Dendritic cell treated with granulocyte-macrophage colony-stimulating factor and Interleukin-4, amounts not matched to agents 40 ng/mL and 50 ng/mL, for 4 days (primary cell): ENCODE data around the gene ABLIM3.

Experiments used
- H3K27ac Mint-ChIP-seq: one replicate; pipeline ENCODE4 v1.8.0; 2022; ENCODE audit warnings: mild to moderate bottlenecking, mixed read lengths
- H3K27me3 Mint-ChIP-seq: one replicate; pipeline ENCODE4 v1.8.0; 2022; ENCODE audit warnings: mild to moderate bottlenecking, mixed read lengths
- H3K36me3 Mint-ChIP-seq: one replicate; pipeline ENCODE4 v1.8.0; 2022; ENCODE audit warnings: low read depth, mixed read lengths
- H3K4me1 Mint-ChIP-seq: one replicate; pipeline ENCODE4 v1.8.0; 2022; ENCODE audit warnings: low read depth, mixed read lengths
- H3K4me3 Mint-ChIP-seq: one replicate; pipeline ENCODE4 v1.8.0; 2022; ENCODE audit warnings: mild to moderate bottlenecking, moderate library complexity, mixed read lengths
- H3K9me3 Mint-ChIP-seq: one replicate; pipeline ENCODE4 v1.8.0; 2022; ENCODE audit warnings: mixed read lengths
- intact Hi-C: fragments of 100-400 bp; cut with micrococcal nuclease; formaldehyde crosslinking; loops from one replicate; pipeline ENCODE4 v1.15.0; 2022

The ABLIM3 gene

GRCh38 chr5:149140197-149141002, 893 bp upstream of the ABLIM3 start:
- Mint-ChIP-seq H3K9me3 (no peaks in the 10 kb centered on the region), H3K36me3 (no peaks in the 10 kb centered on the region), H3K27me3 (peaks cover 14% of the 10 kb centered on the region), H3K4me1 (peaks cover 13% of the 10 kb centered on the region), H3K27ac (no peak overlapping the region), H3K4me3 (no peak overlapping the region)
- intact Hi-C loops, result loop anchor here (1.0 to 2.0 kb wide), 2 partner anchors 89 to 128 kb away; no protein-coding TSS in a partner anchor

DNA sequence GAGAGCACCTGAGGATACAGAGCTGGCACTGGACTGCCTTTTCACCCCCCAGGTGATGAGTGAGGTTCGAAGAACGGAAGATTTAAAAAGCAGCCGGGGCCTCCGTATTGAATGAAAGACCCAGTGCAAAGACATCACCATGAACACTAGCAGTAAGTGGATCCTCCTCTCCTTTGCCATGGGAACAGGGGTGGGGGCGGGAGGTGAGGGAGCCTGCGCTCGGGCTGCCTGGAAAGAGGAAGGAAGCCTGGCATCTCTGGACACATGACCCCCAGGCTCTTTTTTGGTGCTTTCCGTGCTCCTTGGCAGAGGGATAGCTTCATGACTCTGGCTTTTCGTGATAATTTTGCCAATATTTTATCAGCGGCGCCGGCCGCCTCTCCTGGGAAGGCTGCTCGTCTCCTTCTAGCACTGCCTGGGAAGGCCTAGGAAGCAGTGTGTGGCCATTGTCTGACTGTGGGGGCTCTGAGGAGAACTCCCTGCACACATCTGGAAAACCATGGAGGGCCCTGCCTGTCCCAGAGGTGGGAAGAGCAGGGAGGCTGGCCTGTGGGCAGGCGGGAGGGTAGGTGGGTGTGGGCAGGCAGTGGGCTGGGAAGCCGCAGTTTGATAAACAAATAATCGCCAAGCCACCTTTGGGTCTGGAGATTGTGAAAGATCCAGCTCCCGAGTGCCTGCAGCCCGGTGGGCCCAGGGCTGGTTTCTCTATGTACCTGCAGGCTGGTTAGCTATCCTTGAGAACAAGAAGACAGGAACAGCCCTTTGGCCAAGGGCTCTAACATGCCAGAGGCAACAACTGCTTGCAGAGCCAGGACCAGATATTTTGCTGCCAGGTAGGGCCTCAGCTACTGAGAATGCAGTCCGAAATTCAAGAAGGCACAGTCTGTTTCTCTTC, 911 bp downstream of the ABLIM3 start:
- Mint-ChIP-seq H3K9me3 (no peaks in the 10 kb centered on the region), H3K27me3 (peaks cover 20% of the 10 kb centered on the region), H3K4me1 (peaks cover 9% of the 10 kb centered on the region), H3K36me3 (no peaks in the 10 kb centered on the region), H3K27ac (no peak overlapping the region), H3K4me3 (peak overlapping the region; percentile 56)
- intact Hi-C loops, result loop anchor here (1.0 to 2.0 kb wide), 2 partner anchors 87 to 127 kb away; no protein-coding TSS in a partner anchor

GRCh38 chr5:149143470-149143869, 2.2 kb downstream of the ABLIM3 start:
- Mint-ChIP-seq H3K4me1 (peaks cover 9% of the 10 kb centered on the region), H3K27me3 (peaks cover 20% of the 10 kb centered on the region), H3K4me3 (no peak overlapping the region), H3K27ac (no peak overlapping the region), H3K9me3 (no peaks in the 10 kb centered on the region), H3K36me3 (no peaks in the 10 kb centered on the region)
- intact Hi-C loops, result no loop called here

DNA sequence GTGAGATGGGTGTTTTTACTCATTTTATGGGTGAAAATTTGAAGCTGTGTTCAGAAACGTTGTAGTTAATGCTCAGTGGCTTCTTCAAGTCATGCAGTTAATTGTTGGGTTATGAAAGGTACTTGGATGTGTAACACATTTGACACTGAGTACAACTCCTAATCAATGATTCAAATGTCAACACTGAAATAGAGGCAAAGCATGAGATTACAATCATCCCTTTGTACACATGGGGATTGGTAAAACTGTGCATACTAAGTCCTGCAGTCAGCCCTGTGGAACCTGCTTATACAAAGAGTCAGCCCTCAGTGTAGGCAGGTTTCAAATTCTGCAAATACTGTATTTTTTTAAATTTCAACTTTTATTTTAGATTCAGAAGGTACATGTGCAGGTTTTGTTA, 3.3 kb downstream of the ABLIM3 start:
- Mint-ChIP-seq H3K27ac (no peak overlapping the region), H3K4me3 (no peak overlapping the region), H3K36me3 (no peaks in the 10 kb centered on the region), H3K27me3 (peaks cover 20% of the 10 kb centered on the region), H3K4me1 (peaks cover 9% of the 10 kb centered on the region), H3K9me3 (no peaks in the 10 kb centered on the region)
- intact Hi-C loops, result no loop called here

DNA sequence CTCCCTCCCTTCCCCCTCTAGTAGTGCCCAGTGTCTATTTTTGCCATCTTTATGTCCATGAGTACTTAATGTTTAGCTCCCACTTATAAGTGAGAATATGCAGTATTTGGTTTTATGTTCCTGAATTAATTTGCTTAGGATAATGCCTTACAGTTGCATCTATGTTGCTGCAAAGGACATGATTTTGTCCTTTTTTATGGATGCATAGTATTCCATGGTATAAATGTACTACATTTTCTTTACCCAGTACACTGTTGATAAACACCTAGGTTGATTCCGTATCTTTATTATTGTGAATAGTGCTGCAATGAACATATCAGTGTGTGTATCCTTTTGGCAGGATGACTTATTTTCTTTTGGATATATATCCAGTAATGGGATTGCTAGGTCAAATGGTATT, 3.8 kb downstream of the ABLIM3 start:
- Mint-ChIP-seq H3K36me3 (no peaks in the 10 kb centered on the region), H3K4me1 (peaks cover 13% of the 10 kb centered on the region), H3K9me3 (no peaks in the 10 kb centered on the region), H3K27me3 (peaks cover 20% of the 10 kb centered on the region), H3K4me3 (no peak overlapping the region), H3K27ac (no peak overlapping the region)
- intact Hi-C loops, result no loop called here

DNA sequence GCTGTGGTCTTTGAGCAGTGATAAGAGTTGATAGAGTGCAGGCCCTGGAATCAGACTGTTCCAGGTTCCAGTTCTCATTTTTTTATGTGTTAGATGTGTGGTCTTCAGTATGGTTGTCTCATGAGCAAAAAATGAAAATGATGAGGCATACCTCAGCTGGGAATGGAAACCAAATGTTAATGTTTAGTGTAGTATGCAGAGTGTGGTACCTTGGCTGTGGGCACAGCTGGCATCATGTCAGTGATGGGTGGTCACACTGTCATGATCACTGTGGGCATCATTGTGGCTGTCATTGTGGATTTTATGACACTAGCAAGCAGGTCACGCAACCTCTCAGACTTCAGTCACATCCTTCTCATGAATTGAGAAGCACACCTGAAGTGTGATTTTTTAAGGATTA, 6.4 kb downstream of the ABLIM3 start:
- H3K36me3 Mint-ChIP-seq, result no peaks in the 10 kb centered on the region
- H3K27me3 Mint-ChIP-seq, result peaks cover 8% of the 10 kb centered on the region
- intact Hi-C loops, result no loop called here
- no peak overlapping the region for H3K4me3 Mint-ChIP-seq
- no peak overlapping the region for H3K27ac Mint-ChIP-seq
- peaks cover 7% of the 10 kb centered on the region for H3K4me1 Mint-ChIP-seq
- no peaks in the 10 kb centered on the region for H3K9me3 Mint-ChIP-seq

DNA sequence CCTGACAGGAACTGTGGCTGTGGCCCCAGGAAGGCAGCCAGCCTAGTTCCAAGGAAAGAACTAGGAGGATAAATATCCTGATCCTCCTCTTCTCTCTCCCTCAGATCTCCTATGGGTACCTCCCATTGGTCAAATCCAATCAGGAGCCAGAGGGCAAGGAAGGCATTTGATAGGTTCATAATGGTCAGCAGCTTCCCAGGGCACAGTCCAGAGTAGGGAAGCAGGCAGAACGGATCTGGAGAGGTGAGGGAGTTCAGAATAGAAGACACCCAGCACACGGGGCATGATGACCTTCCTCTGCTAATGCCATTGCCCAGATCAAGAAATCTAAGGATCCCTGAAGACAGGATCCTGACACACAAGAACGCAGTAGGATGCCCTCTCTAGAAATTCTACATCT, 8.6 kb downstream of the ABLIM3 start:
- no peak overlapping the region for H3K4me3 Mint-ChIP-seq
- H3K36me3 Mint-ChIP-seq, result no peaks in the 10 kb centered on the region
- intact Hi-C loops, result no loop called here
- peaks cover 30% of the 10 kb centered on the region for H3K4me1 Mint-ChIP-seq
- H3K27me3 Mint-ChIP-seq, result peaks cover 6% of the 10 kb centered on the region
- H3K9me3 Mint-ChIP-seq, result no peaks in the 10 kb centered on the region
- H3K27ac Mint-ChIP-seq, result no peak overlapping the region

- H3K9me3 Mint-ChIP-seq, result no peaks in the 10 kb centered on the region
- H3K4me3 Mint-ChIP-seq, result no peak overlapping the region
- H3K4me1 Mint-ChIP-seq, result peaks cover 35% of the 10 kb centered on the region
- H3K36me3 Mint-ChIP-seq, result no peaks in the 10 kb centered on the region
- intact Hi-C loops, result no loop called here
- H3K27me3 Mint-ChIP-seq, result peaks cover 6% of the 10 kb centered on the region
- no peak overlapping the region for H3K27ac Mint-ChIP-seq
These were observed 9.2 kb downstream of the ABLIM3 start for GRCh38 chr5:149150457-149150856.

GRCh38 chr5:149151717-149152116, 10.4 kb downstream of the ABLIM3 start:
- Mint-ChIP-seq H3K4me3 (no peak overlapping the region), H3K27me3 (no peaks in the 10 kb centered on the region), H3K27ac (no peak overlapping the region), H3K36me3 (no peaks in the 10 kb centered on the region), H3K4me1 (peaks cover 36% of the 10 kb centered on the region), H3K9me3 (no peaks in the 10 kb centered on the region)
- intact Hi-C loops, result no loop called here

- H3K9me3 Mint-ChIP-seq, result no peaks in the 10 kb centered on the region
- no peaks in the 10 kb centered on the region for H3K27me3 Mint-ChIP-seq
- intact Hi-C loops, result no loop called here
- H3K27ac Mint-ChIP-seq, result no peak overlapping the region
- H3K4me3 Mint-ChIP-seq, result no peak overlapping the region
- no peaks in the 10 kb centered on the region for H3K36me3 Mint-ChIP-seq
- peaks cover 36% of the 10 kb centered on the region for H3K4me1 Mint-ChIP-seq
These were observed 11.0 kb downstream of the ABLIM3 start for GRCh38 chr5:149152317-149152746.

DNA sequence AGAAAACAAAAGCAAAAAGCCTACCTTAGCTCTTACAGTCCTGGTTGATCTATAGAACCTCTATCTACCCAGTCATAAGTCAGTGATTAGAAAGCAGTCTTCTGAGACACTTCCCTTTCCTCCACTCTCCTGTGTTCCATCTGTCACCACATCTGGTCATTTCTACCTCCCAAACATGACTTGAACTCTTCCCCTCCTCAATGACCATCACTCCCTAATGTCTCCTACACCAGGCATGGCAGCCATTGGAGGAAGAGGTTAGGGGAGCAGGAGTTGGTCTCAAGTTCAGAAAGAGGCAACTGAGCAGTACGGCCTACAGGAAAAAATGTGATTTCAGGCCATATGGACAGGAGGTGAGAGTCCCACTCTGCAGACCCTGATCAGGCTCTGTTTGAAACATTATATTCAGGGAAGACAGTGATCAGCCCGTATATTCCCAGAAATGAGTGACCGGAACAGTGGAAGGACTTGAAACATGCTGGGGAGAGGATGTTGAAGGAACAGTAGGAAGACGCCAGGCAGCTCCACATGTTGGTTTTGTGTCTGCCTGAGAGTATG, 12.0 kb downstream of the ABLIM3 start:
- intact Hi-C loops, result no loop called here
- no peaks in the 10 kb centered on the region for H3K27me3 Mint-ChIP-seq
- H3K9me3 Mint-ChIP-seq, result no peaks in the 10 kb centered on the region
- no peak overlapping the region for H3K4me3 Mint-ChIP-seq
- no peaks in the 10 kb centered on the region for H3K36me3 Mint-ChIP-seq
- H3K4me1 Mint-ChIP-seq, result peaks cover 36% of the 10 kb centered on the region
- H3K27ac Mint-ChIP-seq, result no peak overlapping the region

DNA sequence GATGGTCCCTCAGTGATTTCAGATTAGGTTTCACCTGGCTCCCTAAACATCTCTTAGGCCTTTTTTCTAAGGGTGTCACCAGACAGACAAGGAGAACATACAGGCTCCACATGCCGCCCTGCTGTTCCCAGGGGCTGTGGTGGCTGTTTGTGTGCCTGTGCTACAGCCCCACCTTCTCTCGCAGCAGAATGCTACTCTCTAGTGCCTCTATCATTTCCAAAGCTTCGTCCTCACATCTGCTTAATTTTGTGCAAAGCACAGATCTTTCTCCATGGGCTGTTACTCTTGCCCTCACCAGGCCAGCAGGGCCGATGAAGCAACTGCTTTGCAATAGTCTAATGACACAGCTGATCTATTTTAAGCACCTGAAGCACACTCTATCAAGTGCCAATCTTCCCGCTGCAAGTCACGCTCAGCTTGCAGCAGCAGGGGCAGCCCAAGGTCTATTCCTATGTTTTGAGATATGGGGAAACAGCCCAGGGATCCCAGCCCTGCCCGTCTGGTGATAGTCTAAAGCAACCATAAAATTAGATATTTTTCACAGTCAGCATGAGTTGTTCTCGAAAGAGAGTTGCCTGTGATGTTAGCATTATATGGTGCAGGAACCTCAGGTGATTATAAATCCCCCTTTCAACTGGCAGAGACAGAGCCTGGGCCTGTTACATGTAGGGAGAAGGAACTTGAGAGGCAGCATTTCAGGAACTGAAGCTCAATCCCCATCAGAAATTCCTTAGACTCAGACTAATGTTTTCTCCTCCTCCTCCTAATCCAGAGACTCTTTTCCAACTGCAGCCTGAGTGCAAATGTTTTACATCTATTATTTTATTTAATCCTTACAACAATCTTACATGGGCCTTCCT, 12.7 kb downstream of the ABLIM3 start:
- Mint-ChIP-seq H3K4me1 (peaks cover 36% of the 10 kb centered on the region), H3K4me3 (no peak overlapping the region), H3K27me3 (no peaks in the 10 kb centered on the region), H3K9me3 (no peaks in the 10 kb centered on the region), H3K27ac (peak overlapping the region; percentile 50), H3K36me3 (no peaks in the 10 kb centered on the region)
- intact Hi-C loops, result no loop called here

DNA sequence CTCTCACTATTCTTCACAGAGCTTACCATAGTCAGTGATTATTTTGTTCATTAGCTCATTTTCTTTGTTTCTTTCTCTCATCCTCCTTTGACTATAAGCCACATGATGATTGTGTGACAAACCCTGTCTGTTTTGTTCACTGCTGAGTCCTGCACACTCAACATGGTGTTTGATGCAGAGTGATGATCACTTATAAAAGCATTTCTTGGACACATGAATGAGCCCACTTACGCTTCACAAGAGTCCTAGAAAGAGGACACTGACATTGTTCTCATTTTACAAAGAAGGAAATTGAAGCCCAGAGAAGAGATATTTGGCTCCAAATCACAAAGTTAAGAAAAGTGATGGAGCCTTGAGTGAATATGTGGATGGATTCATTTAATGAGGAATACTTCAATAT, 13.4 kb downstream of the ABLIM3 start:
- H3K27ac Mint-ChIP-seq, result no peak overlapping the region
- no peaks in the 10 kb centered on the region for H3K36me3 Mint-ChIP-seq
- no peak overlapping the region for H3K4me3 Mint-ChIP-seq
- no peaks in the 10 kb centered on the region for H3K27me3 Mint-ChIP-seq
- H3K4me1 Mint-ChIP-seq, result peaks cover 36% of the 10 kb centered on the region
- no peaks in the 10 kb centered on the region for H3K9me3 Mint-ChIP-seq
- intact Hi-C loops, result no loop called here
